T-helper 1 cell (primary cell): Measurements from ENCODE around the gene MGMT.

Experiments
- DNase-seq, 5 donors: peaks; one replicate each; pipeline ENCODE4 v3.0.0-alpha.2; 2012 to 2020

MGMT gene

DNA sequence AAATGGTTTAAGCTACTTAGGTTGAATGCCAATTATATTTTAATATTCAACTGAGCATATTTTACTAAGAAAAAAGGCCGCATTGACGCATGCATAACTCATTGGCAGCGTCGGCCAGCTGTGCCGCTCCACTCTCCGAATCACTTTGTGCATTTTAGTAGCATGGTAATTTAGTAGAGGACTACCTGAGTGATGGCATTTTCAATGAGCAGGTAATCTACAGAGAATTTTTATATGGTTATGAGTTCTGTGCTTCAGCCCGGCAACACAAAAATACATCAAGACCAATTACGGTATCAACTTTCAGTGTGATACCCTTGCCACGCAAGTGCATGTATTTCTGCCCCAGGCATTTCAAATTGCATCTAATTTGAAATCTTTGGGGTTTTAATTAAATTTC is 249.8 kb downstream of the MGMT start:
- no peak for DNase-seq

DNA sequence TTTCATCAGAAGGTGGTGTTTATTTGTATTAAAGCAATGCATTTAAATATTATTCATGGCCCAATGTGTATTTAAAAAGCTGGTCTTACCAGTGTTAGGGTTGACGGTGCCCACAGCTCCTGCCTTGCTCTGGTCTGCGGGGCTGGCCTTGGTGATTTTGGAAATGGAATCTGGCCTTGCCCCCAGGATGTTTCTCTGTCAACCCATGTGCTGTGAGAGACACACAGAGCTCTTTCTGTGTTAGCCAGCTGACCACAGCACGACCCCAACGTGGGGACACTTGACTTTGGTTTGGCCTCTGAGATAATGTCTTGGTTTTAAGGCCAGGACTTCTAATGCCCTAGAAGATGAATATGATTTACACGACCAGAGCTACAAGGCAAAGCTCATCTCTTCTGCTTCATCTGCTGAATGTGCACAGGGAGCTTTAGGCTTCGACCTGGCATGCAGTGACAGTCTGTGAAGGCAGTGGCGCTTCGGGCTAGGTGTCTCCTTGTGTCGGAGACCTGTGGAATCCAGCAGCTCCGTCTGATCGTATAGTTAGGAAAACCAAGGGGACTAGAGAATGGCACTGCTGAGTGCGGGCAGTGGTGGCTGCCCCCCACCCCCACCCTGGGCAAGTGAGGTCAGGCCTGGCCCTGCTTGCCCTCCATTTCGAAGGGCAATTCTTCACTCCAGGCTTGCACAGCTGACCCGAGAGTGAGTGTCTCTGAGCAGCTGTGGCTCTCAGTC is 250.9 kb downstream of the MGMT start:
- DNase-seq, result no peak

DNA sequence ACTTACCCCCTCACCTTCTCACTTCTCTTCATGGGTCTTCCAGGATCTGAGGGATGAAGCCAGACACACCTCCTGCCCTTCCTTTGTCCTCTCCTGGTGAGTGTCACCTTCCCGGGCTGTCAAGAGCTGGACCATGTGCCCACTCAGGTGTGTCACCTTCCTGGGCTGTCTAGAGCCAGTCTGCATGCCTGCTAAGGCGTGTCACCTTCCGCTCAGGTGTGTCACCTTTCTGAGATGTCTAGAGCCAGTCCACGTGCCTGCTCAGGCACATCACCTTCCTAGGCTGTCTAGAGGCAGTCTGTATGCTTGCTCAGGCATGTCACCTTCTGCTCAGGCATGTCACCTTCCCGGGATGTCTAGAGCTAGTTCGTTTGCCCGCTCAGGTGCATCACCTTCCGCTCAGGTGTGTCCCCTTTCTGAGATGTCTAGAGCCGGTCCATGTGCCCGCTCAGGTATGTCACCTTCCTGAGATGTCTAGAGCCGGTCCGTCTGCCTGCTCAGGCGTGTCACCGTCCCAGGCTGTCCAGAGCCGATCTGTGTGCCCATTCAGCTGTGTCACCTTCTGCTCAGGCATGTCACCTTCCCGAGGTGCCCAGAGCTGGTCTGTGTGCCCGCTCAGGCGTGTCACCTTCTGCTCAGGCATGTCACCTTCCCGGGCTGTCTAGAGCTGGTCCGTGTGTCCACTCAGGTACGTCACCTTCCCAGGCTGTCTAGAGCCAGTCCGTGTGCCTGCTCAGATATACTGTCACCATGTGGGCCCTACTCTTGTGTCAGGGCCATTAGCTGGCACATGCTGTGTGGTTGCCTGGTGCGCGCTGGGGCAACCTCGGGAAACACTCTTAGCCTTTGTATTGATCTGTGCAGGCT is 251.7 kb downstream of the MGMT start:
- no peak for DNase-seq

DNA sequence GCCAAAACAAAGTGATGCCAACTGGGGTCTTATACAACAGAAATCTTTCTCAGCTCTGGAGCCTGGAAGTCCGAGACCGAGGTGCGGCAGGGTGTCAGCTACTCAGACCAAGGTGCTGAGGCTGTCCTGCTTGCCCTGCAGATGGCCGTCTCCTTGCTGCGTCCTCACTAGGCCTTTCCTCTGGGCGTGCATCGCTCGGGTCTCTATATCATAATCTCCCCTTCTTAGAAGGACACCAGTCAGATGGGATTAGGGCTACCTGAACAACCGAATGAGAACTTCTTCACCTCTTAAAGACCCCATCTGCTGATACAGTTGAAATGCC is 252.3 kb downstream of the MGMT start:
- no peak for DNase-seq

DNA sequence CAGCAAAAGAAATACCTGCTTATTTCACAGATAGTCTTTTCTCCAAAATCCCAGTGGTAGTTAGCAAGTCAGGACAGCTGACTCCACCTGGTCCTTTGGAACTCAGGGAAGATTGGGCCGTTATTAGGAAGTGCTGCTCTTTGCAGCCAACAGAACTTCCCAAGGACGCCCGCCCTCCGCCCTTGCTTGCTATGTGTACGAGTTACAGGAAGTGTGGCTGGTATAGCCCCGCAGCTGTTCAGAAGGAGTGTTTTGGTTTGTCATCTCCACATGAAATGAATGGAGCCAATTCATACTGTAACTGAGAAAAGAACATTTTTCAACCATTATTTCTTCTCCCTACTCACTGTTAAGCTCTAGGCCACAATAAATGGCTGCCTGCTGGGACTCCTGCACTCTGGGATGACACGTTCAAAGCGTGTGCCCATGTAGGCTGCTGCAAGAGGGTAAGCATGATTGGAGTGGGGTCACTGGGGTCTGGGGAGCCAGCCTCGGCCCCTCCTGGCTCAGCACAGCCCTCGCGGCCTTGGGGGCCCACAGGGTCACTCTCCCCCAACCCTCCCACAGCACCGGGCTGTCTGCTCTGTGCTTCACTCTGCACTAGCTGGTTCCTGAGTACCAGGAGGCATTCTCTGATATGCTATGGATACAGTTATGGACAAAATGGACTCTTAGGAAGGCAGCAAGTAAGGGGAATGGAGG is 253.0 kb downstream of the MGMT start:
- DNase-seq, result no peak

DNA sequence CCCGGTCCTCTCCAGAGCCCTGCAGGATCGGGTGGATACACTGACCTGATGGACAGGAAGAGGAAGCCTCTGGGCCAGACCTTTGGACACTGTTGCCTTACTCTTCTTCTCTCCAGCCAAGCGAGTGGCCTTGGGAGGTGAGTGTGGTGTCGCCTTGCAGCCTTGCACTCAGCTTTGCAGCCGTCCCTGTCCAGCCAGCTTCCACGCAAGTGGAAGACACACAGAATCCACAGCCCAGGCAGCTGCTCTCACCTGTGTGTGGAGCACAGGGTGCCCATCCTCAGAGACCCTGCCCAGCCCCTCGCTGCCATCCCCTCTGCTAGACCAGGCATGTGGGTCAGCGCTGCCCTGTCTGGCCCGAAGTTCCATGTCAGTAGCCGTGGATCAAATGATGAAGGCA is 258.0 kb downstream of the MGMT start:
- DNase-seq, result no peak

DNA sequence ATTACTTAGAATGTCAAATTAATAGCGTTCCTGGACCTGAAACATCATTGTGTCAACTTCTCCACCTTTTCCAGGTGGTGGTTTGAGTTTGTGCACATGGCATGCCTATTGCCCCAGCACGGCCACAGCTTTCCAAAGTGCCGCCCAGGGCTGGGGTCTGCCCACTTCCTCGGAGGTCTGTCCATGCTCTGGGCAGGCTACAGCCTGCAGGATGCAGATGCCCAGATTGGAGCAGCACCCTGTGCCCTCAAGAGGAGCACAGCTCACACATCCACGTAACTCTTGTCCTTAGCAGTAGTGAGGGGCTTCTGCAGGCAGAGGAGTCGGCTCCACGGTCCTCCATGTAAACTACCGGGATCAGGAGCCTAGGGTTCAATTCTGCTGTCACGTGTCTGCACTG is 258.4 kb downstream of the MGMT start:
- no peak for DNase-seq

DNA sequence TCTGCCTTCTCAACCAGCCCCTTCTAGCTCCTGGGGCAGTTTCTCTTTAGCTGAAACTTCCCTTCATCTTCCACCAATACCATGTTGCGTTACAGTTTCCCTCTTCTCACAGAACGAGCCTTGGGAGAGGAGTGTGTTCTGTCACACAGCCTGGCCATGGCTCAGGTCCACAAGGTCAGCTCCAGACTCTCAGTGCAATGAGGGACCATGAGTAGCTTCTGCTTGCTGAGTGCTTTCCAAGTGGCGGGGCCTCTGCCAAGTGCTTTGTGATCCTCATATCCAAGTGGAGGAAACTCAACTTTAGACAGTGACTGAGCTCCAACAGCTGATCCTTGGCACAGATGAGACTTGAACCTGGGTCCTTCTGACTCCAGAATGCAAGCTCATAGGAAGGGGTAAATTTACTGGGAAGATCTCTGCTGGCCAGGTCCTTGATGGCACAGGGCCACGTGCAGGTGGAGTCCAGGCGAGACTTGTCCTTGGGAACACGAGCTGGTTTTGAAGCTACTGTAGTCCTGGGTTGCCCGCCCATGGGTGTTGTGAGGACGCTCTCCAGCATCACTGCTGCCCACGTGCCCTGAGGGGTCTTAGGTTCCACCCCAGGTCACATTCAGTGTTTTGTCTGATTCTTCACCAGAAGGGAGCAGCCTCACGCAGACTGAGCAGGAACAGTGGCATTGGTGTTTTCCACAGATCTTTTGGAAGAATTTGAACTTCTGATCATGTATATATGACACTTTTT is 259.0 kb downstream of the MGMT start:
- no peak for DNase-seq

DNA sequence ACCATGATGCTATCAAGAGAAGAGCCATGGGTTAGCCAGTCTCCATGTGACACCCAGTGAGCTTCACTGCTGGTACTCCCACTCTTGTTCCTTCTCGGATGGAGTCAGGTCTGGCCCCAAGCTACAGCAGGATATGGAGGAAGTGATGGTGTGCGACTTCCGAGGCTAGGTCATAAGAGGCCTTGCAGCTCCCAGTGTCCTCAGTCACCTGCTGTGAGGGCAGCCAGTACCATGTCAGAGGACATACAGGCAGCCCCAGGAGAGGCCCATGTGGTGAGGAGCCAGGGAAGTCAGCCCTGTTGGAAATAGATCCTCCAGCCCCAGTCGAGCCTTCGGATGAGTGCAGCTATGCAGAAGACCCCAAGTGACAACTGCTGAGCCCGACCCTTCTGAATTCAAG is 260.0 kb downstream of the MGMT start:
- no peak for DNase-seq

DNA sequence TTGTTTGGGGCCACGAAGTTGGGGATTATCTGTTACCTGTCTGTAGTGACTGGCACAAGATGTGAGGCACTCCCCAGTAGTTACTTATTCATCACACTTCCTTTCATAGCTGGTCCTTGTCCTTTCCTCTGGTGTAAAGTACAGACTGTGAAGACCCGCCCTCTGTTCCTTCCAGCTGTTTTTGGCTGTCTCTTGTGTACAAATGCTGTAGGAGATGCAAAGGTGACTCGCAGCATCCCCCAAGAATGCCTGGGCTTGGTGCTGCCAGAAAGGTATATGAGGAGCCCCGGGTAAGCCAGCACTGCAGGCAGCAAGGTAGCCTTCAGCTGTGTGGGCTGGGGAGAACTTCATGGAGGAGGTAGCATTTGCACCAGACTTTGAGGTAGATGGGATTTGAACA is 260.5 kb downstream of the MGMT start:
- DNase-seq, result no peak

DNA sequence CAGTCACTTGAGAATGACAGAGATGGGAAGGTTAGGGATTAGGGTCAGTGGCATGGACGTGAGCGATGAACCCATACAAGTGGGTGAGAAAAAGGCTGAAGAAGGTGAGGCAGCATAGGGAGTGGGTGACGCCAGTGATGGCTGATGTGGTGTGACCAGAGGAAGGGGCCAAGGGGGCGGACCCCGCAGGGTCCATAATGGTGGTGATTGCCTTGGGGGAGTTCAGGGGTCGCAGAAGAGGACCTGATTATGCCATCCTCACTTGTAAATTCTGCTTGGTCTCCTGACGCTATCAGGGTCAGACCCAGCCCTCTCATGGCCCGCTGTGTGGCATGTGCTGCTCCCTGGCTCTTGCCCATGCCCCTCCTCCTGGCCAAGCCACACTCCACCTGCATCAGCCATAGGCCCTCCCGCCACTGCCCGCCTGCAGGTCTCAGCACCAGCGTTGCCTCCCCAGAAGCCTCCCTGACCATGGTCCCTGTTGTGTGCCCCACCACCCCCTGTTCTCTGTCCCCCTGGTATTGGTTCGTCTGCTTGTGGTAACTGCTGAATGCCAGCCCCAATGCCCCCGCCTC is 261.3 kb downstream of the MGMT start:
- DNase-seq, result no peak

DNA sequence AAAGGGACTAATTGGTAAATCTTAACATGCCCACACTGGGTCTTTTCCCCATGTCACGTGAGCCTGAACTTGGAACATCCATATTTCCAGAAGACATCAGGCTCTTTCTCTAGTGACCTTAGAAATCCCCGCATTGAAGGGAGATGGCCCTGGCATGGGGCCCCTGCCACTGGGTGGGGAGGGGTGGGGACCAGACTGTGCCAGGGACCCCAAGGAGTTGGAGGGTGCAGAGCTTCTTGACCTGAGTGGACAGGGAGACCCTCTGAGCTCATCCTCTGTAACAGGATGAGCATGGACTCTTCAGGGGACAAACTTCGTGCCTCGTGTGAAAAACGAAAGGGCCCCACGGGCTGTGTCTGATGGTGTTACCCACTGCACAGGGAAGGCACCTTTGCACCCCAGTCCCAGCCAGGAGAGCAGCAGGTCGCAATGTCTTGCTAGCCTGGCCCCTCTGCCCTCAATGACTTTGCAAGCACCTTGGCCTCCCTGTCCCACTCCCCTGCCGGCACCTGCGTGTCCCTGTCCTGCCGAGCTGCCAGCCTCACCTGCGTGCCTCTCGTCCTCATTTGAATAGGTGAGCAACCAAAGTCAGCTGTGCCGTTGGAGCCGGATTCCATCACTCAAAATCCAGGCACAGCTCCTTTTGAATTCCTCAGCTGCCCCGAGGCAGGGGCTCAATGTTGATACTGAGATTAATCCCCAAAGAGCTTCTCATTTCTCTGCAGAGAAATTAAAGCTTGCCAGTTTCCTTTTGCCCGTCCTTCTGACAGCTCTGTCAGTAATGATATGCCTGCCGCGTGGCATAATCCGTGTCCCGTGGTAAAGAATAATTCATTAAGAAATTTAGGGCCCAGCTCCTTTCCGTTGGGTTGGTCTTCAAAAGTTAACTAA is 262.1 kb downstream of the MGMT start:
- DNase-seq, result no peak

DNA sequence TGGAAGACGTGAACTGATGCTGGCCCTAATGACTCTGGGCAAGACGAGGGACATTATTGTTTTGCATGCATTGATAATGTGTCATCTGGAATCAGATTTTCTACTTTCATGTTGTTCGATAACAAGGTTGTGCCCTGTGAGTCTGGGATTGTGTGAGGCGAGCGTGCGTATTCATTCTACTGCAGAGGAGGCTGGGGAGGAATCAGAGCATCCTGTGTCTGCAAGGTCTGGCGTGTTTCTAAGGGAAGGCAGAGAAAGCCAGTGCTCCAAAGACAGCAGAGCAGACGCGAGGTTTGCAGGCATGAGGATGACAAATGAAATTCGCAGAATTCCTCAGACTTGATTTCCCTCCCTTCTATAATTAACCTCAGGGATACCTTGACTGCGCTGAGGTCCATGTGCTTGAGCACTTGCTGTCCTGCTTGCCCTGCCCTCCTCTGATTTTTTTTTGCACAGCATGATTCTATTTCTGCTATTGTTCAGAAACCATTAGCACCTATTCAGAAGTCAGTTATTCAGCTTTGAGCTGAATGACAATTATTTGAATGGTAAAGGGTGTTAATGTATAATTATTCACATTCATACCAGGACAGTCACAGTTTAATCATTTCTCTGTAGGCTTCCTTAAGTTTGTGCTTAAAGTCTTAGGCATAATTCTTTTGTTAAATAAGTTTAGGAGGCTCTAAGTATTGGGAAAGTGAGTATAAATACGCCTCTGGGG is 263.4 kb downstream of the MGMT start:
- DNase-seq, result no peak

DNA sequence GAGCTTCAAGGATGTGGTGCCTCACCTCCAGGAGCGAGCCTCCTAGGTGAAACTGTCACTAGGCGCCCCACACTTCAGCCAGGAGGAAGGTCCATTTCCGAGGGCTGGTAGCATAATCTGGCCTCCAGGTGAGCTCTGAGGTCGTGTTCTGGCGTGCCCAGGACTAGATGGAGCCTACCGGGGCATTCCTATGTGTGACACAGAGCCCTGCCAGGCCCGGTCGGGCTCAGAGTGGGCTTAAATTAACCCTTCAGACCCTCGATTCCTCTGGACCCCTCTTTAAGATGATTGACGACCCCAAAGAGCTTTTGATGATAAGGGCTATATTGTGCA is 263.9 kb downstream of the MGMT start:
- no peak for DNase-seq

DNA sequence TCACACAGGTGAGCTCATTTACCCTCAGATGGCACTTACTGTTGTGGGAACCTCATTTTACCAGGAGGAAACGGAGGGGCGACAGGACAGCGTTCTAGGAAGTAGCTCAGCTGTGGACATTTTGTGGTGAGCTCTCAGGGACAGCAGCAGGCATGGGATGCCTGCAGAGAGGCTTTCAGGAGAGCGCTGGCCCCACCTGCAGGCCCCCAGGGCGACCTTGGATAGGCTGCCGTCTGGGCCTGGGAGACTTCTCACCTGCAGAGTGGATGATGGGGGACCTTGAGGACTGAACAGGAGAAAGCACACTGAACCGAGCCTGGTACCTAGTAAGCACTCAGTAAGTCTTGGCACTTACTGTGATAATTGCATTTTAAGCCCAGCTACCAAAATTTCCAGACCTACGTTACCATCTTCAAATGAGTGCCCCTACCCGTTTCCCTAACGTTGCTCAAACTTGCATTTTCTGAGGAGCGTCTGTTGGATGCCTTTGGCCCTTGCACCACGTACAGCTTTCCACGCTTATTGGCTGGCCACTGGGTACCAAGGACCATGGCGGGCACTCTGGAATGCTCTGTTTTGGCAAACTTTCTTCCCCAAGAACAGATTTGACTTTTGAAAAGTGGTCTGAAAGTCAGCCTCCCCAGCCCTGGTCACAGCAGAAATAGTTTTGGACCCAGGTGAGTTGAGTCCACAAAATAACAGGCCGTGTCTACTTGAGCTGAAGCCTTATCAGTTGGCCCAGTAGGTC is 273.7 kb downstream of the MGMT start:
- no peak for DNase-seq

DNA sequence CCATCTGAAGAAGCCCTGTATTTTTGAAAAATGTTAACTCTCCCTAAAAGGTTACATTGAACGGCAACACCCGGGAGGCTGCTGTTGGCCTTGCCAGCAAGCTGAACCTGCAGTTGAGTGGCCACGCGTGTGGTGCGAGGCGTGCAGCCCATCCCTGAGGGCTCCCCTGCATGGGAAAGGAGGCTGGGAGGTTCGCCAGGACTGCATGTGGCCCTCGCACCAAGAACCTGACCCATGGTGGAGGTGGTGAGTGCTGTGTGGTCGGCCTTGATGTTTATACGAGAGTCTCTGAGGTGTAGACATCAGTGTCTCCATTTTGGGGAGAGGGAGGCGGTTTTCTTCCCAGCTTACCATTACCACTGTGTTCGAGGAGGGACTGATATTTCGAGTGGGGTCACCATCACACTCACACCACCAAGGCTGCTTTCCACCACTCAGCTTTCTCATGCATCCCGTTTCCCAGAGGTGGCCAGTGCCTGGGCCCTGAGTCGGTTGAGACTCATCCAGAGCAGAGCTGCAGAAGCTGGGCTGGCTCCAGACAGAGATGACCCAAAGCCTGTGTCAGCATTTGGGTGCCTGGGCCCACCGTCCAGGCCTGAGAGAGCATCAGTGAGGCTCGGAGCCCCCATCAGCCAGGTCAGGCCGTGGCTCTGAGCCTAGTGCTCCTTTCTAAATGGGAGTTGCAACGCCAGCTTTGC is 274.4 kb downstream of the MGMT start:
- DNase-seq, result no peak

DNA sequence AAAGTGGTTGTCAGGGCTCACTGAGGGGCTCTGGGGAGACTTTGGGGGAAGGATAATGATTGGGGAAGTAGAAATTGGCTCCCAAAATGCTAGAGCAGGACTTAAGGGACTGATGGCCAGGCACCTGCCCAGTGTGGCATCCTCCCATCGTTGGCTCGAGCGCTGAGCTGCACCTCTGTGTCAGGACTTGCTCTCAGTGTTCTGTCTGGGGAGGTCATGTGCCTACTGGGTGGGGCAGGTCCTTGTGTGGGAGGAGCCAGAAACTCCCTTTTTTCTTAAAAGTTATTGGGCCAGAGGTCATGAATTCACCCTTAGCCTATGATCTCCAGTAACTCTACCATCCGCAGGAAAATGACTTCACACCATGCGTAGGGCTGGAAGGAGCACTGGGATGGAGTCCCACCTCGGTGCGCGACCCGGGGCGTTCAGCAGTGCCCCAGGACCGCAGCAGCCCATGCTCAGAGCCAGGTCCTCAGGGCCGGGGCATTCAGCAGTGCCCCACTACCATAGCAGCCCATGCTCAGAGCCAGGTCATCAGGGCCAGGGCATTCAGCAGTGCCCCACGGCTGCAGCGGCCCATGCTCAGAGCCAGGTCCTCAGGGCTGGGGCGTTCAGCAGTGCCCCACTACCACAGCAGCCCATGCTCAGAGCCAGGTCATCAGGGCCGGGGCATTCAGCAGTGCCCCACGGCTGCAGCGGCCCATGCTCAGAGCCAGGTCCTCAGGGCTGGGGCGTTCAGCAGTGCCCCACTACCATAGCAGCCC is 275.1 kb downstream of the MGMT start:
- no peak for DNase-seq

DNA sequence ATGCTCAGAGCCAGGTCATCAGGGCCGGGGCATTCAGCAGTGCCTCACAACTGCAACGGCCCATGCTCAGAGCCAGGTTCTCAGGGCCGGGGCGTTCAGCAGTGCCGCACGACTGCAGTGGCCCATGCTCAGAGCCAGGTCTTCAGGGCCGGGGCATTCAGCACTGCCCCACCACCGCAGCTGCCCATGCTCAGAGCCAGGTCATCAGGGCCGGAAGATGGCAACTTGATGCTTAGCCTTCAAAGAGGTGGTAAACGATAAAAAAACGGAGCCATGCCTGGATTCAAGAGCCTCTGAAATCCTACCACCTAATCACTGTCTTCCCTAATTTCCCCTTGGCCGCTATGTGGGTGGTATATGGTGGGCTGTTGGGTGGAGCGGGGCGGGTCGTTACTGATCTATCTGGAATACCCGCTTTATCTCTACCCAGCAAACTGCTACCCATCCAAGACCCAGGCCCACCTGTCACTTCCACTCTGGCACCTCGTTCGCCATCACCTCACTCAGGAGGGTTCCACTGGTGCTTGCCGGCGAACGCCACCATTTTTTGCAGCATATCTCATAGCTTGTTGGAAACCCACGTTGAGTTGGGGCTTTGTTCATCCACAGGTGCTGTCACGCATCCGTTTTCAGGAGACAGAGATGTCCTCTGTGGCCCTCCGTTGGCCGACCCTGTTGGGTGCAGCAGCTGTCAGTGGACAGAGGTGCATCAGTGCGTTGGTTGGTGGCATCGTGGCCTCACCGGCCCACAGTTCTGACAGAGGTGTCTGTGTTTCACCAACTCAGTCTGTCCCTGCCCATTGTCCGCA is 275.9 kb downstream of the MGMT start:
- DNase-seq, result no peak
